Body of pancreas (tissue), 4 donors: ENCODE results near the gene ADGRE3. TPM values are rescaled to one million over a fixed set of nuclear protein-coding genes. Genes with fewer than 3 reads are reported as not detected.

ENCODE experiments used
- ATAC-seq: fragments of 150-250 bp; one replicate; pipeline ENCODE4 v1.9.1; 2016
- DNase-seq, 4 donors: peaks; one replicate each; pipeline ENCODE4 v3.0.0-alpha.2; 2019
- H3K27ac ChIP-seq, 4 donors: fragments of 200-600 bp; sonication (generic); 1 replicate in 3 of 4; 2 replicates in 1 of 4; pipeline versions ENCODE4 v1.5.1 to v1.6.1; 2016 to 2019; ENCODE audit warnings: mild to moderate bottlenecking in 1 of 4, mixed read lengths in 1 of 4, moderate library complexity in 1 of 4
- H3K27me3 ChIP-seq, 2 donors: fragments of 200-600 bp; sonication (generic); one replicate each; pipeline ENCODE4 v1.6.0; 2016; ENCODE audit warnings: mild to moderate bottlenecking in 1 of 2
- H3K36me3 ChIP-seq, 2 donors: fragments of 200-600 bp; sonication (generic); replicated peaks in 1 of 2; 2 replicates each; pipeline ENCODE4 v1.5.1; 2016; ENCODE audit warnings: low read depth in 2 of 2; ENCODE audit not compliant: insufficient read depth in 1 of 2
- H3K4me1 ChIP-seq: fragments of 200-600 bp; sonication (generic); one replicate; pipeline ENCODE4 v1.6.0; 2016
- H3K4me3 ChIP-seq, 2 donors: fragments of 200-600 bp; sonication (generic); 1 replicate in 1 of 2; 2 replicates in 1 of 2; pipeline ENCODE4 v1.5.1; 2016 to 2019
- H3K9me3 ChIP-seq, 3 donors: fragments of 200-600 bp; sonication (generic); 1 replicate in 2 of 3; 2 replicates in 1 of 3; pipeline ENCODE4 v1.5.1; 2016
- POLR2A ChIP-seq, 3 donors: fragments of 450-650 bp; IDR thresholded peaks; one replicate each; pipeline ENCODE4 v1.6.1; 2016; ENCODE audit warnings: antibody characterized with exemption in 3 of 3, mild to moderate bottlenecking in 2 of 3
- WGBS, 2 donors: methylation state at CpG; one replicate each; pipeline ENCODE4 v1.1.5; 2017; 5-methylcytosine and 5-hydroxymethylcytosine counted together
- intact Hi-C: fragments of 100-400 bp; cut with DNase I; formaldehyde crosslinking; loops from one replicate; pipeline ENCODE4 v1.15.1; 2023
- total RNA-seq, 2 donors: library from RNA; depleted of rRNA; stranded (reverse); fragments of >200 nt; gene quantifications; one replicate each; pipeline ENCODE4 v1.1.0, GENCODE V29; 2016
- TF ChIP-seq, protein P1 (sequence below), 7 experiments: fragments of 450-650 bp in 4 of 7; fragments of 200-600 bp in 3 of 7; sonication (generic) in 3 of 7; IDR thresholded peaks; one replicate each; pipeline ENCODE4 v1.5.1; 2016 to 2019; ENCODE audit warnings: antibody characterized with exemption in 7 of 7

ADGRE3 gene
- total RNA-seq, 2 donors from 2014 or later, result not detected

DNA sequence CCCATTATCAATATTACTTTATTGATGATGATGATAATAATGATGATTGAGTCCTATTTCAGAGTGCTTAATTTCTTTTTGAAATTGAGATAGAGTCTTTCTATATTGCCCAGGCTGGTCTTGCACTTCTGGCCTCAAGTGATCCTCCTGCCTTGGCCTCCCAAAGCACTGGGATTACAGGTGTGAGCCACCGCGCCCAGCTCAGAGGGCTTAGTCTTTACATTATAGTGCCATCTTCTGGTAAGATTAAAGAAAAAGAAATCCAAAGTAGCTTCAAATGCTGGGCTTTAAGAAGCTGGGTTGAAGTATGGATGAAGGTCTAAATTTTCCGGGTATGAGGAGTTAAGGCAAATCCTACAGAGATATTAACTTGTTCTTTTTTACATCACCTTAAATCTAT, 11.8 kb upstream of the ADGRE3 start:
- H3K9me3 ChIP-seq, result no peaks in the 10 kb centered on the region
- WGBS, 2 donors, result 34 to 49% methylated on average over 3 of the region's 3 CpGs
- TF ChIP-seq, protein P1, sequence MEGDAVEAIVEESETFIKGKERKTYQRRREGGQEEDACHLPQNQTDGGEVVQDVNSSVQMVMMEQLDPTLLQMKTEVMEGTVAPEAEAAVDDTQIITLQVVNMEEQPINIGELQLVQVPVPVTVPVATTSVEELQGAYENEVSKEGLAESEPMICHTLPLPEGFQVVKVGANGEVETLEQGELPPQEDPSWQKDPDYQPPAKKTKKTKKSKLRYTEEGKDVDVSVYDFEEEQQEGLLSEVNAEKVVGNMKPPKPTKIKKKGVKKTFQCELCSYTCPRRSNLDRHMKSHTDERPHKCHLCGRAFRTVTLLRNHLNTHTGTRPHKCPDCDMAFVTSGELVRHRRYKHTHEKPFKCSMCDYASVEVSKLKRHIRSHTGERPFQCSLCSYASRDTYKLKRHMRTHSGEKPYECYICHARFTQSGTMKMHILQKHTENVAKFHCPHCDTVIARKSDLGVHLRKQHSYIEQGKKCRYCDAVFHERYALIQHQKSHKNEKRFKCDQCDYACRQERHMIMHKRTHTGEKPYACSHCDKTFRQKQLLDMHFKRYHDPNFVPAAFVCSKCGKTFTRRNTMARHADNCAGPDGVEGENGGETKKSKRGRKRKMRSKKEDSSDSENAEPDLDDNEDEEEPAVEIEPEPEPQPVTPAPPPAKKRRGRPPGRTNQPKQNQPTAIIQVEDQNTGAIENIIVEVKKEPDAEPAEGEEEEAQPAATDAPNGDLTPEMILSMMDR (IDR thresholded peaks at IDR 0.05), result peak in 2 of 7 experiments; percentile 8 to 21
- no peak for TF ChIP-seq POLR2A (IDR thresholded peaks at IDR 0.05)
- no peaks in the 10 kb centered on the region for H3K27me3 ChIP-seq
- DNase-seq (no peak), ATAC-seq (no peak)
- no peaks in the 10 kb centered on the region for H3K36me3 ChIP-seq
- H3K27ac ChIP-seq, result no peak overlapping the region
- intact Hi-C loops, result loop anchor here (10.0 kb wide), 1 partner anchor 122 kb away; no protein-coding TSS in a partner anchor
- H3K4me3 ChIP-seq, result no peak overlapping the region
- peaks cover 15% of the 10 kb centered on the region for H3K4me1 ChIP-seq

DNA sequence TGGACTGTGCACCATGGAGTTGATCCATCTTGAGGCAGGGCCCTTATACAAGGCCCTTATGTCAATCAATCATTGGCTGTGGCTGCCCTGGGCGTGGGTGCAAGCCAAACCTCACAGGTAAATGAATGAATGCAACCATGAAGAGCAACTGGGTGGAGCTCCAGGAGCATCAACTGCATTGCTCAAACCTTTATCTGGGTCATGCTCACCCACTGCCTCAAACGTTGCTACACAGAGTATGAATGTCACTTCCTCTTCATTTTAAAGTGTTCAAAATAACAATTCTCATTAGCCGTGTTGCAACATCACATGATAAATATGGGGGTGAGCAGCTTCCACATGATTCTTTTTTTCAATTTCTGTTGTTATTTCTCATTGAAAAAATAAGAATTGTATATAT, 8.8 kb upstream of the ADGRE3 start:
- no peaks in the 10 kb centered on the region for H3K4me1 ChIP-seq
- no peaks in the 10 kb centered on the region for H3K36me3 ChIP-seq
- H3K27me3 ChIP-seq, result no peaks in the 10 kb centered on the region
- 18 to 21% methylated on average over 3 of the region's 3 CpGs for WGBS, 2 donors
- intact Hi-C loops, result loop anchor here (10.0 kb wide), 1 partner anchor 119 kb away; no protein-coding TSS in a partner anchor
- ATAC-seq (no peak), DNase-seq (peak in 1 of 4 donors; percentile 23)
- TF ChIP-seq, protein P1 (IDR thresholded peaks at IDR 0.05), result no peak
- TF ChIP-seq POLR2A (IDR thresholded peaks at IDR 0.05), result no peak
- no peak overlapping the region for H3K4me3 ChIP-seq
- no peak overlapping the region for H3K27ac ChIP-seq
- no peaks in the 10 kb centered on the region for H3K9me3 ChIP-seq

DNA sequence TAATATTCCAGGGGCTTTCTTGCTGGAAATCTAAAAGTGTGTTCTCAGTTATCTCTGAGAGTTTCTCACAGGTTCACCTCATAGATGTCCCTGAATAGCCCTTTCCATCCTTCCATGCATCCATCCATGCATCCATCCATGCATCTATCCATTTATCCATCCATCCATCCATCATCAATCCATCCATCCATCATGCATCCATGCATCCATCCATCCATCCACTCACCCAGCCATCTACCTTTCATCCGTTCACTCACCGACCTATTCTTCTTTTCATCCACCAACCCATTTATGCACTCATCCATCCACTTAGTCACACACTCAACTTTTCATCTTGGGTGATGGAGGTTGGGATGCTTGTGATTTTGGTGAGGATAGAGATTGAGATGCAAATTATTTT, 7.4 kb upstream of the ADGRE3 start:
- no peaks in the 10 kb centered on the region for H3K4me1 ChIP-seq
- 59 to 69% methylated on average over 2 of the region's 2 CpGs for WGBS, 2 donors
- no peaks in the 10 kb centered on the region for H3K27me3 ChIP-seq
- H3K4me3 ChIP-seq, result no peak overlapping the region
- H3K36me3 ChIP-seq, result no peaks in the 10 kb centered on the region
- H3K27ac ChIP-seq, result no peak overlapping the region
- TF ChIP-seq, protein P1 (IDR thresholded peaks at IDR 0.05), result no peak
- no peak for TF ChIP-seq POLR2A (IDR thresholded peaks at IDR 0.05)
- DNase-seq, result no peak
- ATAC-seq, result no peak
- intact Hi-C loops, result loop anchor here (10.0 kb wide), 1 partner anchor 117 kb away; no protein-coding TSS in a partner anchor
- H3K9me3 ChIP-seq, result no peaks in the 10 kb centered on the region

DNA sequence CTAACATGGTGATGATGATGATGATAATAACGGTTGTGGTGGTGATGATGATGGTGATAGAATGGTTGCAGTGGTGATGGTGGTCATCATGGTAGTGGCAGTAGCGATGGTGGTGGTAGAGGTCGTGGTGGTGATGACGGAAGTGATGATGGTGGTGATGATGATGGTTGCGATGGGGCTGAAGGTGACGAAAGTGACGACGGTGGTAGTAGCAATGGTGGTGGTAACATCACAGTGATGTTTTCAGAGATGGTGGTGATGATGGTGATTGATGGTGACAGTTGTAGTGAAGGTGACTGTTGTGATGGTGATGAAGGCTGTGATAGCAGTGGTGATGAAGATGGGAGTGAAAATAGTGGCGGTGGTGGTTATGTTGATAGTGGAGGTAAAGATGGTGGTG, 3.6 kb upstream of the ADGRE3 start:
- ATAC-seq (no peak), DNase-seq (no peak)
- H3K9me3 ChIP-seq, result no peaks in the 10 kb centered on the region
- no peaks in the 10 kb centered on the region for H3K27me3 ChIP-seq
- WGBS, 2 donors, result 80 to 82% methylated on average over 9 of the region's 9 CpGs
- TF ChIP-seq POLR2A (IDR thresholded peaks at IDR 0.05), result no peak
- TF ChIP-seq, protein P1 (IDR thresholded peaks at IDR 0.05), result no peak
- H3K4me1 ChIP-seq, result no peaks in the 10 kb centered on the region
- H3K27ac ChIP-seq, result no peak overlapping the region
- no peaks in the 10 kb centered on the region for H3K36me3 ChIP-seq
- no peak overlapping the region for H3K4me3 ChIP-seq
- intact Hi-C loops, result no loop called here

DNA sequence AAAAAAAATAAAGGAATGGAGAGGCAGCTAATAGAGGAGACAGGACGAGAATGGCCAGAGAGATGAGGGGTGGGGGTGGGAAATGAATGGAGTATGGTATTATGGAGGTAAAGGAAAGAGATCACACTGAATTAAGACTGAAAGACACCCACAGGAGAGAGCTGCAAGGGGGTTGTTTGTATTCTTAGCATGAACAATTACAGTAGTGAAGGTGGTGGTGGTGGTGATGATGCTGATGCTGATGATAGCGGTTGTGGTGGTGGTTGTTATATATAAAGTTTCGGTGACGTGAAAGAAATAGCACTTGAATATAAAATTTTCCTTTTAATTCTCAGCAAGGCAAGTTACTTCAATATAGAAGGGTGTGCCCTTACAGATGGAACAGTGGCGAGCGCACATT, 2.8 kb upstream of the ADGRE3 start:
- no peak overlapping the region for H3K27ac ChIP-seq
- ATAC-seq (no peak), DNase-seq (no peak)
- H3K4me1 ChIP-seq, result no peaks in the 10 kb centered on the region
- no peaks in the 10 kb centered on the region for H3K27me3 ChIP-seq
- H3K4me3 ChIP-seq, result no peak overlapping the region
- 78 to 80% methylated on average over 6 of the region's 6 CpGs for WGBS, 2 donors
- H3K36me3 ChIP-seq, result no peaks in the 10 kb centered on the region
- no peaks in the 10 kb centered on the region for H3K9me3 ChIP-seq
- intact Hi-C loops, result no loop called here
- TF ChIP-seq POLR2A (IDR thresholded peaks at IDR 0.05), result no peak
- TF ChIP-seq, protein P1 (IDR thresholded peaks at IDR 0.05), result no peak
